GM23248 (cell line): ENCODE results near the gene RPL9. TPM values are rescaled to one million over a fixed set of nuclear protein-coding genes. Genes with fewer than 3 reads are reported as not detected.

Experiments used
- DNase-seq: peaks from one replicate; pipeline ENCODE4 v3.0.0-alpha.2; 2015
- H2AFZ ChIP-seq: fragments of 200-600 bp; sonication (generic); 2 replicates; pipeline ENCODE4 v1.6.1; 2016; ENCODE audit warnings: antibody characterized with exemption
- H3F3A ChIP-seq: fragments of 200-600 bp; sonication (generic); 2 replicates; pipeline ENCODE4 v1.6.1; 2016; ENCODE audit warnings: mild to moderate bottlenecking, antibody characterized with exemption, mixed run types; ENCODE audit not compliant: insufficient read depth
- H3K27ac ChIP-seq: fragments of 200-600 bp; sonication (generic); 2 replicates; pipeline ENCODE4 v1.5.1; 2016; ENCODE audit warnings: mild to moderate bottlenecking
- H3K27me3 ChIP-seq: fragments of 200-600 bp; sonication (generic); replicated peaks from 2 replicates; pipeline ENCODE4 v1.6.1; 2016; ENCODE audit warnings: mild to moderate bottlenecking; ENCODE audit not compliant: insufficient read depth
- H3K36me3 ChIP-seq: fragments of 200-600 bp; sonication (generic); 2 replicates; pipeline ENCODE4 v1.6.1; 2016; ENCODE audit warnings: low read depth, mild to moderate bottlenecking
- H3K4me1 ChIP-seq: fragments of 200-600 bp; sonication (generic); 2 replicates; pipeline ENCODE4 v1.6.1; 2016; ENCODE audit warnings: mild to moderate bottlenecking; ENCODE audit not compliant: insufficient read depth
- H3K4me2 ChIP-seq: fragments of 200-600 bp; sonication (generic); one replicate; pipeline ENCODE4 v1.6.1; 2016; ENCODE audit warnings: mild to moderate bottlenecking; ENCODE audit not compliant: unreplicated experiment
- H3K4me3 ChIP-seq: fragments of 200-600 bp; sonication (generic); 2 replicates; pipeline ENCODE4 v1.5.1; 2016; ENCODE audit warnings: mild to moderate bottlenecking
- H3K79me2 ChIP-seq: fragments of 200-600 bp; sonication (generic); 2 replicates; pipeline ENCODE4 v1.6.1; 2016; ENCODE audit warnings: mild to moderate bottlenecking; ENCODE audit not compliant: insufficient read depth
- H3K9ac ChIP-seq: fragments of 200-600 bp; sonication (generic); 2 replicates; pipeline ENCODE4 v1.6.1; 2016; ENCODE audit warnings: mild to moderate bottlenecking
- H3K9me2 ChIP-seq: fragments of 200-600 bp; sonication (generic); 2 replicates; pipeline ENCODE4 v1.6.1; 2016; ENCODE audit warnings: mixed run types, mild to moderate bottlenecking, moderate library complexity; ENCODE audit not compliant: insufficient read depth
- H3K9me3 ChIP-seq: fragments of 200-600 bp; sonication (generic); one replicate; pipeline ENCODE4 v1.6.1; 2017; ENCODE audit warnings: low read depth
- H4K20me1 ChIP-seq: fragments of 200-600 bp; sonication (generic); 2 replicates; pipeline ENCODE4 v1.6.0; 2016; ENCODE audit not compliant: insufficient read depth
- EZH2 ChIP-seq: fragments of 200-600 bp; sonication (generic); IDR thresholded peaks from 2 replicates; pipeline ENCODE4 v1.6.1; 2018; ENCODE audit warnings: antibody characterized with exemption, mild to moderate bottlenecking; ENCODE audit not compliant: insufficient read depth, poor library complexity, severe bottlenecking
- EZH2phosphoT487 ChIP-seq: fragments of 200-600 bp; sonication (generic); IDR thresholded peaks from 2 replicates; pipeline ENCODE4 v1.6.1; 2018; ENCODE audit warnings: antibody characterized with exemption, moderate library complexity, mild to moderate bottlenecking, low read depth; ENCODE audit not compliant: insufficient read depth
- WGBS, 2 experiments: methylation state at CpG; one replicate each; pipeline ENCODE4 v1.1.6; 2015 to 2017; ENCODE audit warnings: low lambda C conversion rate in 2 of 2, low coverage in 1 of 2; ENCODE audit errors: missing lambda C conversion rate in 2 of 2; 5-methylcytosine and 5-hydroxymethylcytosine counted together
- in situ Hi-C: fragments of 300-500 bp; cut with MboI; formaldehyde crosslinking; loops from 2 replicates; pipeline ENCODE4 v1.15.0; 2020
- polyA plus RNA-seq: library from polyadenylated mRNA; unstranded; fragments of >200 nt; fragmentation: Nextera tagmentation; extraction: Ambion mirVana; gene quantifications from 2 replicates; pipeline ENCODE4 v1.2.1, GENCODE V29; 2016
- total RNA-seq: library from RNA; depleted of rRNA; stranded (reverse); fragments of >200 nt; shearing (Covaris generic); gene quantifications from 2 replicates; pipeline ENCODE4 v1.2.3, GENCODE V29; 2014

RPL9 gene
- total and polyA plus RNA-seq, 2 experiments from 2014 or later: 627 to 3,138 TPM

DNA sequence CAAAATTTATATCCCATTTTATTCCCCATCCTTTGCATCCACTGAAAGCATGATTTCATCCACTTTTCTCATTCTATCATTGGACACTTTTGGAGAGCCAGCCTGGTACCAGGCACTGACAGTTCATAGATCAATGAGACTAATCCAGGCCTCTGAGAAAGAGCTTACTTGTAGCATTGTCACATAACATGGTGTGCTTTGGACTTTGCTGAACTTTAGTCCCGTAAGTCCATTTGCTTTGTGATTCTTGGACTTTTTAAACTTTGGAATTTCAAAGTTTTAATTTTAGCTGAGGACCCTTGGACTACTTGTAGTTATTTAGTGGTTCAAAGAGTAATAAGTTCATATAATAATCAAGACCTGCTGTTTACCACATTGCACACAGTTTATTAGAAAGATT is 11.7 kb upstream of the RPL9 start:
- Histone ChIP-seq H3K9me3 (no peaks in the 10 kb centered on the region), H3K9ac (no peak overlapping the region), H3K4me3 (no peak overlapping the region), H3K36me3 (no peaks in the 10 kb centered on the region), H3K4me2 (no peak overlapping the region), H3K27me3 (no peaks in the 10 kb centered on the region), H3K79me2 (no peaks in the 10 kb centered on the region), H2AFZ (no peak overlapping the region), H3K9me2 (no peaks in the 10 kb centered on the region), H3K4me1 (peaks cover under 1% of the 10 kb centered on the region; the same call in 1 of the 2 replicates), H3F3A (peaks cover 17% of the 10 kb centered on the region), H3K27ac (no peak overlapping the region), H4K20me1 (no peaks in the 10 kb centered on the region)
- in situ Hi-C loops: loop anchor here (10.0 kb wide), 1 partner anchor 164 kb away; the partner anchor contains the start of gene SMIM14
- 97 to 100% methylated on average over 1 of the region's 1 CpG for WGBS, 2 experiments
- TF ChIP-seq EZH2 (no peak), EZH2phosphoT487 (no peak)
- DNase-seq: no peak

DNA sequence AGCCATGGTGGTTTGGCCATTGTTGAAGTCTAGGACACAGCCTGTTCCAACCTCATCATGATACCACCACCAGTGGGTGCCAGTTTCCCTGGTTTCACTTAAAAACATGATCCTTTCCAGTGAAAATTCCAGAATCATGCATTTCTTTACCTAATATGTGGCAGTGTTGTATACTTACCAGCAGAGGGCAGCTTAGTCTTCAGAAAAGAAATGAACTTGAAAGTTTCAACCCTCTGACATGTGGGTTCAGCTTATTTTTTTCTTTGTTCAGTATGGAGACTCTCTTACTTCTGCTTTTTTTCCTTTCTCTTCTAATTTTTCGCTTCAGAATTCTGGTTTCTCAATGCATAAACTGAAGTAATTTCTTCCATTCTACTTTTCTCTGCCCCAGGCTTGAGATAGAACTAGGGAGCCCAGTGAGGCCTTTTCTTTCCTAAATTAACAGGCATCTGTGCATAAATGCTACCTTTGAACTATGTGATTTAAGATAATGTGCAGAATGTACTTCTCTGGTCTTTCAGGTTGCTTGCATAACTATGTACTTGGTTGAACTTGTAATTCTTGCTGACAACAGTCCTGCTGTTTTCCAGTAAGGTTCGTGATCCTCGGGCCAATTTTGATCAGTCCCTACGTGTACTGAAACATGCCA is 10.8 kb upstream of the RPL9 start:
- in situ Hi-C loops: loop anchor here (10.0 kb wide), 1 partner anchor 165 kb away; the partner anchor contains the start of gene SMIM14
- Histone ChIP-seq H3K36me3 (no peaks in the 10 kb centered on the region), H3K79me2 (no peaks in the 10 kb centered on the region), H3K27ac (peak overlapping the region; percentile 57), H3K4me2 (no peak overlapping the region), H3K9me2 (no peaks in the 10 kb centered on the region), H4K20me1 (no peaks in the 10 kb centered on the region), H3K4me3 (no peak overlapping the region), H3K9ac (peak overlapping the region; percentile 30), H3K4me1 (peaks cover 8% of the 10 kb centered on the region), H3K9me3 (no peaks in the 10 kb centered on the region), H3F3A (peaks cover 22% of the 10 kb centered on the region), H3K27me3 (no peaks in the 10 kb centered on the region), H2AFZ (peak overlapping the region; percentile 68)
- TF ChIP-seq EZH2 (no peak), EZH2phosphoT487 (no peak)
- peak; percentile 92 for DNase-seq
- 69 to 73% methylated on average over 4 of the region's 4 CpGs for WGBS, 2 experiments

DNA sequence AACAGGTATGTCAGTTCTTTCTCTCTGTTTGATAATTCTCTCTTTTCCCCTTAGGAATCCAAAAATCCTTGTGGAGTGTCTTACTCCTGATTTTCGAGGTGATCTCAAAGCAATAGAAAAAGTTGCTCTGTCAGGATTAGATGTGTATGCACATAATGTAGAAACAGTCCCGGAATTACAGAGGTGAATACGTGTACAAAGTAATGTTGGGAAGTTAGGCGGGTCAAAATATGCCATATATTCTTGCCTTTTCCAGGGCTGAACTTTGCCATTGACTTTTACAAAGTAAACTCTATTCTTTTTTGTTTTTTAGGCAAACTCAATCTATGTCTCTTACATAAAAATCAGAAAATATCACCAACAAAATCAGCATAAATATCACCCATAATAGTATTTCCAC is 8.7 kb upstream of the RPL9 start:
- Histone ChIP-seq H3F3A (peaks cover 21% of the 10 kb centered on the region), H3K4me2 (no peak overlapping the region), H3K9me2 (no peaks in the 10 kb centered on the region), H3K4me1 (peaks cover 8% of the 10 kb centered on the region), H3K27me3 (no peaks in the 10 kb centered on the region), H3K27ac (no peak overlapping the region), H2AFZ (no peak overlapping the region), H3K4me3 (no peak overlapping the region), H3K9me3 (no peaks in the 10 kb centered on the region), H3K36me3 (no peaks in the 10 kb centered on the region), H4K20me1 (no peaks in the 10 kb centered on the region), H3K79me2 (0 out of 2 replicates have a peak, but pooled peaks cover 7% of the 10 kb centered on the region), H3K9ac (no peak overlapping the region)
- whole genome bisulfite sequencing, 2 experiments: 95 to 100% methylated on average over 4 of the region's 4 CpGs
- in situ Hi-C loops: no loop called here
- TF ChIP-seq EZH2phosphoT487: no peak
- TF ChIP-seq EZH2: no peak
- DNase-seq: no peak

DNA sequence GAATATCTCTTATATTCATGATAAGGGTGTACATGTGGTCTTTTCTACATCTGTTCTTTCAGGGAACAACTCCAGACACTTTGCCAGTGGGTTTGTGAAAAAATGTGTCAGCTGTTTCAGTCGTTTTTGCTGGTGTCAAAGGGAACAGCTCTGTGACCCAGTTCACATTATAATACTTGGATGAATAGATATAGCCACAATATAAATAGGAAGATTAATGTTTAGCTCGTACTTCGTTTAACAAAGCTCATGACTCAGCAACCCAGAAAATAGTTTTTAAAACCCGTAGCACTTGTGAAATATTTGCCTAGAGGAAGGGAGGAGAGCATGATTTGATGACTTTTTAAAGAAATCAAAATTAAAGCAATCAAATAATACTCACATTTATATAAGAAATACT is 8.0 kb upstream of the RPL9 start:
- Histone ChIP-seq H3K36me3 (no peaks in the 10 kb centered on the region), H3K27me3 (no peaks in the 10 kb centered on the region), H4K20me1 (no peaks in the 10 kb centered on the region), H3K9ac (no peak overlapping the region), H3F3A (peaks cover 18% of the 10 kb centered on the region), H3K9me3 (no peaks in the 10 kb centered on the region), H3K4me2 (no peak overlapping the region), H3K27ac (no peak overlapping the region), H3K79me2 (0 out of 2 replicates have a peak, but pooled peaks cover 7% of the 10 kb centered on the region), H2AFZ (no peak overlapping the region), H3K9me2 (no peaks in the 10 kb centered on the region), H3K4me1 (peaks cover 8% of the 10 kb centered on the region), H3K4me3 (no peak overlapping the region)
- TF ChIP-seq EZH2 (no peak), EZH2phosphoT487 (no peak)
- DNase-seq: peak; percentile 33
- WGBS, 2 experiments: 58 to 61% methylated on average over 4 of the region's 4 CpGs
- in situ Hi-C loops: no loop called here
